A549 (cell line): Measurements from ENCODE around the gene QPRT. TPM values are rescaled to one million over a fixed set of nuclear protein-coding genes. Genes with fewer than 3 reads are reported as not detected.

Source experiments
- ATAC-seq, 2 experiments: fragments of 200-7000 bp in 1 of 2; fragments of >200 bp in 1 of 2; cut with Nextera tagmentation in 1 of 2; cut with Tn5 transposase in 1 of 2; 3 replicates each; pipeline versions ENCODE4 v1.8.0 to v1.9.1; 2018 to 2020; ENCODE audit warnings: mild to moderate bottlenecking in 1 of 2, moderate library complexity in 1 of 2
- CTCF ChIA-PET: fragments of 300-600 bp; sonication (Branson Sonifier 250); formaldehyde crosslinking; extraction: SDS; loops from one replicate; lab custom pipeline; 2021; ENCODE audit warnings: antibody characterized with exemption, inconsistent platforms; lab: Yijun Ruan, JAX
- POLR2A ChIA-PET: fragments of 350-600 bp; formaldehyde crosslinking; extraction: SDS; loops from one replicate; lab custom pipeline; 2021; ENCODE audit warnings: antibody characterized with exemption, inconsistent platforms; lab: Yijun Ruan, JAX
- DNase-seq, 2 experiments: peaks; one replicate each; pipeline versions ENCODE4 v3.0.0 to v3.0.0-alpha.2; 2011 to 2016; ENCODE audit warnings: low read depth in 1 of 2, low spot score in 1 of 2
- FAIRE-seq: peaks from 2 replicates; lab custom pipeline; 2011; peaks lifted over from hg19 to GRCh38; lab: Jason Lieb, UNC
- H3K27ac ChIP-seq, 2 experiments: fragments of >200 bp; sonication (Bioruptor Twin); formaldehyde crosslinking; 3 replicates each; pipeline ENCODE4 v1.5.1; 2016 to 2017
- H3K4me1 ChIP-seq: fragments of >200 bp; sonication (Bioruptor Twin); formaldehyde crosslinking; 3 replicates; pipeline ENCODE4 v1.6.1; 2016
- H3K4me2 ChIP-seq: fragments of >200 bp; sonication (Bioruptor Twin); formaldehyde crosslinking; 3 replicates; pipeline ENCODE4 v1.6.1; 2016
- H3K4me3 ChIP-seq: fragments of >200 bp; sonication (Bioruptor Twin); formaldehyde crosslinking; 3 replicates; pipeline ENCODE4 v1.5.1; 2016
- H3K9me3 ChIP-seq: fragments of >200 bp; sonication (Bioruptor Twin); formaldehyde crosslinking; 3 replicates; pipeline ENCODE4 v1.6.1; 2016
- BHLHE40 ChIP-seq: IDR thresholded peaks from 2 replicates; pipeline ENCODE4 v1.6.1; 2012; ENCODE audit warnings: low read depth, low read length, inconsistent platforms
- CBX8 ChIP-seq: fragments of 200-600 bp; sonication (generic); IDR thresholded peaks from 2 replicates; pipeline ENCODE4 v1.6.1; 2016
- CHD2 ChIP-seq: fragments of 150-350 bp; IDR thresholded peaks from 2 replicates; pipeline ENCODE4 v1.6.1; 2014; ENCODE audit warnings: low read length; ENCODE audit not compliant: partially characterized antibody
- CHD4 ChIP-seq: fragments of 200-600 bp; sonication (generic); IDR thresholded peaks from 2 replicates; pipeline ENCODE4 v1.6.1; 2016; ENCODE audit warnings: antibody characterized with exemption, mild to moderate bottlenecking, borderline replicate concordance
- EHF ChIP-seq: fragments of 250-450 bp; sonication (Bioruptor Pico); IDR thresholded peaks from 2 replicates; pipeline ENCODE4 v1.5.0; 2020; ENCODE audit warnings: mild to moderate bottlenecking
- FOXS1 ChIP-seq: fragments of 250-450 bp; sonication (Bioruptor Pico); IDR thresholded peaks from 2 replicates; pipeline ENCODE4 v1.5.0; 2020; ENCODE audit warnings: mild to moderate bottlenecking, moderate library complexity
- GATA3 ChIP-seq: IDR thresholded peaks from 2 replicates; pipeline ENCODE4 v1.6.1; 2012; ENCODE audit warnings: borderline replicate concordance
- HEYL ChIP-seq: fragments of 250-450 bp; sonication (Bioruptor Pico); IDR thresholded peaks from 2 replicates; pipeline ENCODE4 v1.8.0; 2021; ENCODE audit warnings: mild to moderate bottlenecking, moderate library complexity
- HOXB13 ChIP-seq: fragments of 250-450 bp; sonication (Bioruptor Pico); IDR thresholded peaks from 2 replicates; pipeline ENCODE4 v1.5.0; 2020; ENCODE audit warnings: low read depth, mild to moderate bottlenecking, moderate library complexity
- HOXB5 ChIP-seq: fragments of 250-450 bp; sonication (Bioruptor Pico); IDR thresholded peaks from 2 replicates; pipeline ENCODE4 v1.5.0; 2020; ENCODE audit warnings: mild to moderate bottlenecking, moderate library complexity
- JUN ChIP-seq, 2 experiments: fragments of >200 bp; sonication (Bioruptor Twin); formaldehyde crosslinking; IDR thresholded peaks; 2 replicates in 1 of 2; 3 replicates in 1 of 2; pipeline ENCODE4 v1.6.1; 2016 to 2017
- JUNB ChIP-seq: fragments of >200 bp; sonication (Bioruptor Twin); formaldehyde crosslinking; IDR thresholded peaks from 2 replicates; pipeline ENCODE4 v1.6.1; 2016
- MAFK ChIP-seq: fragments of 450-650 bp; IDR thresholded peaks from 2 replicates; pipeline ENCODE4 v1.6.1; 2014; ENCODE audit not compliant: partially characterized antibody
- MAX ChIP-seq: IDR thresholded peaks from 2 replicates; pipeline ENCODE4 v1.6.1; 2012
- MAZ ChIP-seq: fragments of 150-350 bp; IDR thresholded peaks from 2 replicates; pipeline ENCODE4 v1.6.1; 2014; ENCODE audit warnings: antibody characterized with exemption, low read depth, low read length, borderline replicate concordance
- MYC ChIP-seq: IDR thresholded peaks from 2 replicates; pipeline ENCODE4 v1.6.1; 2012; ENCODE audit warnings: mild to moderate bottlenecking, inconsistent platforms, low read length, improper control_type of control experiment, borderline replicate concordance
- NFE2L2 ChIP-seq: fragments of 150-350 bp; conservative IDR thresholded peaks from 2 replicates; pipeline ENCODE4 v1.6.1; 2014; ENCODE audit warnings: low read length
- NPAS2 ChIP-seq: fragments of 250-450 bp; sonication (Bioruptor Pico); IDR thresholded peaks from 2 replicates; pipeline ENCODE4 v1.8.0; 2022; ENCODE audit warnings: mild to moderate bottlenecking, moderate library complexity, borderline replicate concordance
- NR3C1 ChIP-seq: fragments of >200 bp; sonication (Bioruptor Twin); formaldehyde crosslinking; IDR thresholded peaks from 3 replicates; pipeline ENCODE4 v1.6.1; 2017
- PHF8 ChIP-seq: fragments of 200-600 bp; sonication (generic); IDR thresholded peaks from 2 replicates; pipeline ENCODE4 v1.6.1; 2016; ENCODE audit warnings: low read depth, mild to moderate bottlenecking, antibody characterized with exemption, moderate library complexity, borderline replicate concordance
- POLR2AphosphoS2 ChIP-seq: conservative IDR thresholded peaks from 2 replicates; pipeline ENCODE4 v1.6.1; 2012; ENCODE audit warnings: low read length, improper control_type of control experiment, inconsistent platforms
- RARB ChIP-seq: fragments of 250-450 bp; sonication (Bioruptor Pico); IDR thresholded peaks from 2 replicates; pipeline ENCODE4 v1.8.0; 2021; ENCODE audit warnings: mild to moderate bottlenecking, moderate library complexity
- RFX5 ChIP-seq: fragments of 450-650 bp; IDR thresholded peaks from 2 replicates; pipeline ENCODE4 v1.7.1; 2014; ENCODE audit warnings: antibody characterized with exemption, mild to moderate bottlenecking, moderate library complexity
- SREBF2 ChIP-seq: fragments of 450-650 bp; IDR thresholded peaks from 2 replicates; pipeline ENCODE4 v1.6.1; 2014; ENCODE audit warnings: mild to moderate bottlenecking, moderate library complexity
- TFCP2L1 ChIP-seq: fragments of 250-450 bp; sonication (Bioruptor Pico); IDR thresholded peaks from 2 replicates; pipeline ENCODE4 v1.5.0; 2021; ENCODE audit warnings: mild to moderate bottlenecking
- TP53 ChIP-seq: fragments of 250-450 bp; sonication (Bioruptor Pico); IDR thresholded peaks from 2 replicates; pipeline ENCODE4 v1.5.0; 2021; ENCODE audit warnings: mild to moderate bottlenecking, moderate library complexity
- ZC3H11A ChIP-seq: fragments of 450-650 bp; IDR thresholded peaks from 2 replicates; pipeline ENCODE4 v1.6.1; 2014; ENCODE audit warnings: antibody characterized with exemption, mild to moderate bottlenecking
- ZFP36 ChIP-seq: fragments of 450-650 bp; IDR thresholded peaks from 2 replicates; pipeline ENCODE4 v1.6.1; 2014; ENCODE audit warnings: borderline replicate concordance; ENCODE audit not compliant: partially characterized antibody
- ZNF302 ChIP-seq: fragments of 250-450 bp; sonication (Bioruptor Pico); IDR thresholded peaks from 2 replicates; pipeline ENCODE4 v1.9.0; 2021; ENCODE audit warnings: inconsistent platforms, mild to moderate bottlenecking, moderate library complexity
- ZSCAN20 ChIP-seq: fragments of 250-450 bp; sonication (Bioruptor Pico); IDR thresholded peaks from 2 replicates; pipeline ENCODE4 v1.8.0; 2022; ENCODE audit warnings: mild to moderate bottlenecking, moderate library complexity
- WGBS: methylation state at CpG from one replicate; pipeline ENCODE4 v1.1.6; 2017; ENCODE audit errors: missing lambda C conversion rate; 5-methylcytosine and 5-hydroxymethylcytosine counted together
- polyA plus RNA-seq, 4 experiments: library from polyadenylated mRNA; depleted of rRNA in 3 of 4; stranded (reverse); fragments of >200 nt; fragmentation: RNase III in 1 of 4; extraction: RNeasy Plus Mini Kit Qiagen cat#74134 plus additional on column Dnase treatment in 1 of 4; gene quantifications; 2 replicates in 3 of 4; 3 replicates in 1 of 4; pipeline ENCODE4 v1.2.3, GENCODE V29; 2011 to 2017
- TF ChIP-seq, protein P1 (sequence below): fragments of >200 bp; sonication (Bioruptor Twin); formaldehyde crosslinking; IDR thresholded peaks from 3 replicates; pipeline ENCODE4 v1.5.1; 2016
- TF ChIP-seq, protein P2 (sequence below): IDR thresholded peaks from 2 replicates; pipeline ENCODE4 v1.6.1; 2012
- TF ChIP-seq, protein P3 (sequence below): fragments of 250-450 bp; sonication (Bioruptor Pico); IDR thresholded peaks from 2 replicates; pipeline ENCODE4 v1.5.0; 2021; ENCODE audit warnings: mild to moderate bottlenecking, moderate library complexity, borderline replicate concordance

QPRT gene
- polyA plus RNA-seq, 2 of the 4 experiments (the other 2 are of a cell fraction) = 1.7 to 2.1 TPM

GRCh38 chr16:29736112-29736511, 57.1 kb downstream of the QPRT start:
- ATAC-seq (peak; percentile 74 to 77; a peak in 4 of 6 replicates), FAIRE-seq (no peak), DNase-seq (peak; percentile 16 to 25)
- no peak for TF ChIP-seq JUN (IDR thresholded peaks at IDR 0.05)
- TF ChIP-seq POLR2AphosphoS2 = no peak
- TF ChIP-seq, protein P1, sequence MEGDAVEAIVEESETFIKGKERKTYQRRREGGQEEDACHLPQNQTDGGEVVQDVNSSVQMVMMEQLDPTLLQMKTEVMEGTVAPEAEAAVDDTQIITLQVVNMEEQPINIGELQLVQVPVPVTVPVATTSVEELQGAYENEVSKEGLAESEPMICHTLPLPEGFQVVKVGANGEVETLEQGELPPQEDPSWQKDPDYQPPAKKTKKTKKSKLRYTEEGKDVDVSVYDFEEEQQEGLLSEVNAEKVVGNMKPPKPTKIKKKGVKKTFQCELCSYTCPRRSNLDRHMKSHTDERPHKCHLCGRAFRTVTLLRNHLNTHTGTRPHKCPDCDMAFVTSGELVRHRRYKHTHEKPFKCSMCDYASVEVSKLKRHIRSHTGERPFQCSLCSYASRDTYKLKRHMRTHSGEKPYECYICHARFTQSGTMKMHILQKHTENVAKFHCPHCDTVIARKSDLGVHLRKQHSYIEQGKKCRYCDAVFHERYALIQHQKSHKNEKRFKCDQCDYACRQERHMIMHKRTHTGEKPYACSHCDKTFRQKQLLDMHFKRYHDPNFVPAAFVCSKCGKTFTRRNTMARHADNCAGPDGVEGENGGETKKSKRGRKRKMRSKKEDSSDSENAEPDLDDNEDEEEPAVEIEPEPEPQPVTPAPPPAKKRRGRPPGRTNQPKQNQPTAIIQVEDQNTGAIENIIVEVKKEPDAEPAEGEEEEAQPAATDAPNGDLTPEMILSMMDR = no peak
- no peak for TF ChIP-seq CHD4
- no peak for TF ChIP-seq GATA3
- TF ChIP-seq ZNF302 (CRISPR knock-in tag) = no peak
- TF ChIP-seq RARB (CRISPR knock-in tag) = no peak
- no peak for TF ChIP-seq NPAS2 (CRISPR knock-in tag)
- TF ChIP-seq EHF = no peak
- TF ChIP-seq BHLHE40 = no peak
- no peak for TF ChIP-seq MAX
- no peak for TF ChIP-seq SREBF2
- TF ChIP-seq FOXS1 = no peak
- no peak for TF ChIP-seq ZFP36
- TF ChIP-seq NFE2L2 = no peak
- no peak for TF ChIP-seq CBX8
- no peak for TF ChIP-seq ZC3H11A
- TF ChIP-seq HEYL = no peak
- TF ChIP-seq MAFK = no peak
- H3K4me2 ChIP-seq = no peak overlapping the region
- H3K27ac ChIP-seq = no peak overlapping the region
- WGBS = 19% methylated on average over 5 of the region's 5 CpGs
- no peaks in the 10 kb centered on the region for H3K9me3 ChIP-seq
- H3K4me3 ChIP-seq = no peak overlapping the region
- POLR2A ChIA-PET = no interaction called here
- no peaks in the 10 kb centered on the region for H3K4me1 ChIP-seq
- CTCF ChIA-PET = interaction anchor here (0.6 to 1.7 kb wide), 7 partner anchors 9 to 125 kb away, joined by 3 to 6 read pairs (median 3); no protein-coding TSS in a partner anchor

GRCh38 chr16:29736764-29737163, 57.8 kb downstream of the QPRT start:
- CTCF ChIA-PET = interaction anchor here (0.7 to 1.7 kb wide), 4 partner anchors 10 to 36 kb away, joined by 3 to 6 read pairs (median 3); no protein-coding TSS in a partner anchor
- 69% methylated on average over 6 of the region's 6 CpGs for WGBS

GRCh38 chr16:29737713-29738112, 58.7 kb downstream of the QPRT start:
- 0 out of 6 replicates have a peak, but pooled peaks of 1 of the 2 experiments have one; percentile 39 for ATAC-seq
- ChIA-PET CTCF (interaction anchor here (0.9 to 1.7 kb wide), 2 partner anchors 17 to 26 kb away, joined by 3 read pairs; no protein-coding TSS in a partner anchor), POLR2A (no interaction called here)
- Histone ChIP-seq H3K9me3 (no peaks in the 10 kb centered on the region), H3K4me3 (no peak overlapping the region), H3K27ac (no peak overlapping the region), H3K4me1 (no peaks in the 10 kb centered on the region), H3K4me2 (no peak overlapping the region)
- TF ChIP-seq ZSCAN20 (CRISPR knock-in tag) (no peak), NR3C1 (no peak), CHD4 (no peak), HOXB5 (CRISPR knock-in tag) (no peak), PHF8 (no peak), TP53 (CRISPR knock-in tag) (no peak), JUNB (no peak), HOXB13 (CRISPR knock-in tag) (no peak), POLR2AphosphoS2 (no peak)
- TF ChIP-seq, protein P2, sequence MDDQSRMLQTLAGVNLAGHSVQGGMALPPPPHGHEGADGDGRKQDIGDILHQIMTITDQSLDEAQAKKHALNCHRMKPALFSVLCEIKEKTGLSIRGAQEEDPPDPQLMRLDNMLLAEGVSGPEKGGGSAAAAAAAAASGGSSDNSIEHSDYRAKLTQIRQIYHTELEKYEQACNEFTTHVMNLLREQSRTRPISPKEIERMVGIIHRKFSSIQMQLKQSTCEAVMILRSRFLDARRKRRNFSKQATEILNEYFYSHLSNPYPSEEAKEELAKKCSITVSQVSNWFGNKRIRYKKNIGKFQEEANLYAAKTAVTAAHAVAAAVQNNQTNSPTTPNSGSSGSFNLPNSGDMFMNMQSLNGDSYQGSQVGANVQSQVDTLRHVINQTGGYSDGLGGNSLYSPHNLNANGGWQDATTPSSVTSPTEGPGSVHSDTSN = no peak
- TF ChIP-seq, protein P3, sequence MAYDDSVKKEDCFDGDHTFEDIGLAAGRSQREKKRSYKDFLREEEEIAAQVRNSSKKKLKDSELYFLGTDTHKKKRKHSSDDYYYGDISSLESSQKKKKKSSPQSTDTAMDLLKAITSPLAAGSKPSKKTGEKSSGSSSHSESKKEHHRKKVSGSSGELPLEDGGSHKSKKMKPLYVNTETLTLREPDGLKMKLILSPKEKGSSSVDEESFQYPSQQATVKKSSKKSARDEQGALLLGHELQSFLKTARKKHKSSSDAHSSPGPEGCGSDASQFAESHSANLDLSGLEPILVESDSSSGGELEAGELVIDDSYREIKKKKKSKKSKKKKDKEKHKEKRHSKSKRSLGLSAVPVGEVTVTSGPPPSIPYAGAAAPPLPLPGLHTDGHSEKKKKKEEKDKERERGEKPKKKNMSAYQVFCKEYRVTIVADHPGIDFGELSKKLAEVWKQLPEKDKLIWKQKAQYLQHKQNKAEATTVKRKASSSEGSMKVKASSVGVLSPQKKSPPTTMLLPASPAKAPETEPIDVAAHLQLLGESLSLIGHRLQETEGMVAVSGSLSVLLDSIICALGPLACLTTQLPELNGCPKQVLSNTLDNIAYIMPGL (CRISPR knock-in tag) = no peak
- 53% methylated on average over 5 of the region's 5 CpGs for WGBS
- DNase-seq = no peak
- no peak for FAIRE-seq

More at GRCh38 chr16:29736764-29737163, 57.8 kb downstream of the QPRT start:
- Histone ChIP-seq H3K4me3 (no peak overlapping the region), H3K27ac (no peak overlapping the region), H3K4me2 (no peak overlapping the region), H3K4me1 (no peaks in the 10 kb centered on the region), H3K9me3 (no peaks in the 10 kb centered on the region)
- DNase-seq (no peak), ATAC-seq (no peak), FAIRE-seq (no peak)
- POLR2A ChIA-PET = no interaction called here
- TF ChIP-seq JUN (IDR thresholded peaks at IDR 0.05) (no peak), FOXS1 (no peak), CHD2 (no peak), JUNB (no peak), RARB (CRISPR knock-in tag) (no peak), ZNF302 (CRISPR knock-in tag) (no peak), EHF (no peak), SREBF2 (no peak), MAZ (no peak), HOXB13 (CRISPR knock-in tag) (no peak), ZC3H11A (no peak), NPAS2 (CRISPR knock-in tag) (no peak), TFCP2L1 (CRISPR knock-in tag) (no peak), MYC (no peak), GATA3 (no peak), POLR2AphosphoS2 (no peak), RFX5 (no peak)
